Measurements from ENCODE around the gene RAI1.

Gene RAI1

GRCh38 chr17:17789828-17790636, 108.8 kb downstream of the RAI1 start:
- no peak for DNase-seq

- peak; percentile 56 for DNase-seq
These were observed 109.6 kb downstream of the RAI1 start for GRCh38 chr17:17790637-17791464.

- no peak for DNase-seq
These were observed 110.8 kb downstream of the RAI1 start for GRCh38 chr17:17792037-17792550.

- peak; percentile 66 for DNase-seq
These were observed 111.5 kb downstream of the RAI1 start for GRCh38 chr17:17792551-17793377.

- DNase-seq: no peak
These were observed 112.3 kb downstream of the RAI1 start for GRCh38 chr17:17793378-17794214.

- no peak for DNase-seq
These were observed 113.1 kb downstream of the RAI1 start for GRCh38 chr17:17794382-17794781.

GRCh38 chr17:17795296-17795695, 114.0 kb downstream of the RAI1 start:
- no peak for DNase-seq

GRCh38 chr17:17795946-17796786, 114.9 kb downstream of the RAI1 start:
- DNase-seq: no peak

GRCh38 chr17:17796787-17797061, 115.5 kb downstream of the RAI1 start:
- DNase-seq: no peak

GRCh38 chr17:17797119-17797809, 116.0 kb downstream of the RAI1 start:
- DNase-seq: no peak

GRCh38 chr17:17798010-17798556, 116.8 kb downstream of the RAI1 start:
- DNase-seq: no peak

GRCh38 chr17:17798573-17799255, 117.5 kb downstream of the RAI1 start:
- DNase-seq: no peak

- DNase-seq: no peak
These were observed 119.3 kb downstream of the RAI1 start for GRCh38 chr17:17800504-17801021.

GRCh38 chr17:17801800-17802481, 120.7 kb downstream of the RAI1 start:
- no peak for DNase-seq

- no peak for DNase-seq
These were observed 122.7 kb downstream of the RAI1 start for GRCh38 chr17:17804007-17804406.

- DNase-seq: no peak
These were observed 124.3 kb downstream of the RAI1 start for GRCh38 chr17:17805575-17805974.

- no peak for DNase-seq
These were observed 124.8 kb downstream of the RAI1 start for GRCh38 chr17:17806035-17806434.

- no peak for DNase-seq
These were observed 125.5 kb downstream of the RAI1 start for GRCh38 chr17:17806611-17807274.
